HepG2 (cell line): ENCODE measurements around the gene SERPINB1. TPM values are rescaled to one million over a fixed set of nuclear protein-coding genes. Genes with fewer than 3 reads are reported as not detected.

Experiments
- ARID4A ChIP-seq: sonication (generic); formaldehyde crosslinking; IDR thresholded peaks from 2 replicates; pipeline ENCODE4 v1.5.0; 2020; ENCODE audit warnings: mild to moderate bottlenecking, missing genetic modification reagents, borderline replicate concordance
- FOXA3 ChIP-seq: IDR thresholded peaks from 2 replicates; pipeline ENCODE4 v1.6.1; 2016; ENCODE audit warnings: missing genetic modification reagents, missing compliant biosample characterization
- FOXP1 ChIP-seq, 2 experiments: fragments of 450-650 bp in 1 of 2; IDR thresholded peaks; 2 replicates each; pipeline ENCODE4 v1.6.1; 2017 to 2018; ENCODE audit warnings: antibody characterized with exemption in 1 of 2
- HIVEP1 ChIP-seq: sonication (generic); formaldehyde crosslinking; IDR thresholded peaks from 2 replicates; pipeline ENCODE4 v1.4.0; 2020; ENCODE audit warnings: mild to moderate bottlenecking, missing genetic modification reagents
- ZBTB40 ChIP-seq, 2 experiments: fragments of 450-650 bp in 1 of 2; sonication (generic) in 1 of 2; formaldehyde crosslinking in 1 of 2; IDR thresholded peaks; 2 replicates each; pipeline versions ENCODE4 v1.6.1 to v1.8.0; 2016 to 2022; ENCODE audit warnings: antibody characterized with exemption in 1 of 2, mild to moderate bottlenecking in 1 of 2, missing genetic modification reagents in 1 of 2
- ZHX1 ChIP-seq: sonication (generic); formaldehyde crosslinking; IDR thresholded peaks from 2 replicates; pipeline ENCODE4 v1.8.1; 2022; ENCODE audit warnings: low read depth, mild to moderate bottlenecking, missing genetic modification reagents
- ZNF251 ChIP-seq: sonication (generic); formaldehyde crosslinking; IDR thresholded peaks from 2 replicates; pipeline ENCODE4 v1.9.0; 2021; ENCODE audit warnings: mild to moderate bottlenecking, missing genetic modification reagents
- ZNF382 ChIP-seq: sonication (generic); formaldehyde crosslinking; IDR thresholded peaks from 2 replicates; pipeline ENCODE4 v1.5.0; 2020; ENCODE audit warnings: missing genetic modification reagents, mild to moderate bottlenecking, borderline replicate concordance
- ZNF556 ChIP-seq: sonication (generic); formaldehyde crosslinking; IDR thresholded peaks from 2 replicates; pipeline ENCODE4 v1.4.0; 2020; ENCODE audit warnings: mild to moderate bottlenecking, missing genetic modification reagents, borderline replicate concordance
- ZNF691 ChIP-seq: sonication (generic); formaldehyde crosslinking; IDR thresholded peaks from 2 replicates; pipeline ENCODE4 v1.4.0; 2020; ENCODE audit warnings: missing genetic modification reagents, low read depth, mild to moderate bottlenecking, borderline replicate concordance
- ZNF879 ChIP-seq: sonication (generic); formaldehyde crosslinking; IDR thresholded peaks from 2 replicates; pipeline ENCODE4 v1.8.1; 2023; ENCODE audit warnings: missing genetic modification reagents
- ZSCAN29 ChIP-seq: sonication (generic); formaldehyde crosslinking; conservative IDR thresholded peaks from 2 replicates; pipeline ENCODE4 v1.4.0; 2020; ENCODE audit warnings: mild to moderate bottlenecking, missing genetic modification reagents
- polyA plus RNA-seq, 8 experiments: library from polyadenylated mRNA; depleted of rRNA in 3 of 8; stranded (reverse) in 7 of 8; unstranded in 1 of 8; fragments of >200 nt; fragmentation: Illumina TruSeq in 4 of 8; extraction: Trizol in 4 of 8; gene quantifications; 2 replicates each; pipeline versions ENCODE4 v1.2.1 to v1.2.3, GENCODE V29; 2011 to 2016; ENCODE audit warnings: low read depth in 4 of 8, missing spikeins in 1 of 8, mixed read lengths in 1 of 8; ENCODE audit not compliant: insufficient read depth in 1 of 8
- total RNA-seq, 5 experiments: library from RNA; depleted of rRNA; stranded (reverse); fragments of >200 nt; fragmentation: Illumina TruSeq; extraction: Trizol; gene quantifications; 2 replicates each; pipeline ENCODE4 v1.2.3, GENCODE V29; 2016; ENCODE audit warnings: low read depth in 1 of 5

The SERPINB1 gene
- total and polyA plus RNA-seq, 2 of the 13 experiments (the other 11 are each of a cell fraction or from before 2014, with no cell fraction given): 41.4 to 60.5 TPM

GRCh38 chr6:2865694-2866151 lies 24.1 kb upstream of the SERPINB1 start (continued):
- TF ChIP-seq ZBTB40 (IDR thresholded peaks at IDR 0.05) (no peak), ZBTB40 (CRISPR knock-in tag; IDR thresholded peaks at IDR 0.05) (no peak), ZSCAN29 (no peak), FOXP1 (IDR thresholded peaks at IDR 0.05) (no peak), FOXP1 (CRISPR knock-in tag; IDR thresholded peaks at IDR 0.05) (no peak), ZNF382 (CRISPR knock-in tag) (no peak), ZNF691 (CRISPR knock-in tag) (no peak), ZNF556 (no peak), FOXA3 (CRISPR knock-in tag) (peak; percentile 43; the same call in 1 of the 2 replicates), ZNF879 (CRISPR knock-in tag) (no peak), ZHX1 (no peak), ARID4A (CRISPR knock-in tag) (no peak), HIVEP1 (CRISPR knock-in tag) (no peak), ZNF251 (no peak)
